ENCODE data around the gene EYA4.
"Not testable (repeated sequence)": the region's sequence is repeated elsewhere in the genome, so short reads cannot be mapped to it uniquely, and the experiment has no call there.

Gene EYA4

GRCh38 chr6:133551847-133552341, 310.7 kb downstream of the EYA4 start:
- FAIRE-seq (peak; percentile 92), DNase-seq (ENCODE audit: insufficient read length, low spot score) (peak; percentile 27)
- no peak for TF ChIP-seq POLR2A (IDR thresholded peaks at IDR 0.05; ENCODE audit: low read depth, low read length)

- no peak for DNase-seq (ENCODE audit: insufficient read length, low spot score)
These were observed 312.5 kb downstream of the EYA4 start for GRCh38 chr6:133553652-133554051.

GRCh38 chr6:133554121-133554520, 313.0 kb downstream of the EYA4 start:
- not testable (repeated sequence) for DNase-seq (ENCODE audit: insufficient read length, low spot score); FAIRE-seq

More at GRCh38 chr6:133553652-133554051, 312.5 kb downstream of the EYA4 start:
- FAIRE-seq = no peak
- no peak for TF ChIP-seq POLR2A (IDR thresholded peaks at IDR 0.05; ENCODE audit: low read depth, low read length)

- FAIRE-seq (no peak), DNase-seq (ENCODE audit: insufficient read length, low spot score) (no peak)
- no peak for TF ChIP-seq POLR2A (IDR thresholded peaks at IDR 0.05; ENCODE audit: low read depth, low read length)
These were observed 314.5 kb downstream of the EYA4 start for GRCh38 chr6:133555685-133556084.

- no peak for FAIRE-seq
- TF ChIP-seq POLR2A (IDR thresholded peaks at IDR 0.05; ENCODE audit: low read depth, low read length) = no peak
- DNase-seq (ENCODE audit: insufficient read length, low spot score) = no peak
These were observed 318.8 kb downstream of the EYA4 start for GRCh38 chr6:133559926-133560325.

- FAIRE-seq (no peak), DNase-seq (ENCODE audit: insufficient read length, low spot score) (no peak)
- no peak for TF ChIP-seq POLR2A (IDR thresholded peaks at IDR 0.05; ENCODE audit: low read depth, low read length)
These were observed 326.5 kb downstream of the EYA4 start for GRCh38 chr6:133567636-133568035.

- TF ChIP-seq POLR2A (IDR thresholded peaks at IDR 0.05; ENCODE audit: low read depth, low read length) = no peak
- FAIRE-seq = peak; percentile 99
- peak; percentile 46 for DNase-seq (ENCODE audit: insufficient read length, low spot score)
These were observed 328.1 kb downstream of the EYA4 start for GRCh38 chr6:133568970-133569889.

- TF ChIP-seq POLR2A (IDR thresholded peaks at IDR 0.05; ENCODE audit: low read depth, low read length) = no peak
- FAIRE-seq = no peak
- DNase-seq (ENCODE audit: insufficient read length, low spot score) = no peak
These were observed 330.5 kb downstream of the EYA4 start for GRCh38 chr6:133571681-133572080.

- TF ChIP-seq POLR2A (IDR thresholded peaks at IDR 0.05; ENCODE audit: low read depth, low read length) = no peak
- DNase-seq (ENCODE audit: insufficient read length, low spot score) (no peak), FAIRE-seq (no peak)
These were observed 336.7 kb downstream of the EYA4 start for GRCh38 chr6:133577851-133578250.
